Measurements from ENCODE around the gene KCNAB1. TPM values are rescaled to one million over a fixed set of nuclear protein-coding genes. Genes with fewer than 3 reads are reported as not detected.

Gene KCNAB1
- total and polyA plus RNA-seq, 4 donors = 0.76 to 2.8 (median 1.0) TPM

GRCh38 chr3:156256945-156257344, 136.6 kb downstream of the KCNAB1 start:
- H3K36me3 ChIP-seq (ENCODE audit: control insufficient read depth in 4 of 4, insufficient read depth in 3 of 4, low read depth in 1 of 4, low read length in 3 of 4) = no peaks in the 10 kb centered on the region
- H3K4me1 ChIP-seq (ENCODE audit: control insufficient read depth in 4 of 4, insufficient read depth in 4 of 4, low read length in 3 of 4) = no peaks in the 10 kb centered on the region
- TF ChIP-seq YY1 (IDR thresholded peaks at IDR 0.05) (no peak), FOXA2 (IDR thresholded peaks at IDR 0.05) (no peak), TAF1 (conservative IDR thresholded peaks at IDR 0.05) (no peak), MAX (IDR thresholded peaks at IDR 0.05) (no peak), RXRA (IDR thresholded peaks at IDR 0.05) (no peak), ZBTB33 (IDR thresholded peaks at IDR 0.05) (no peak), GABPA (IDR thresholded peaks at IDR 0.05 in 1 of 2, conservative IDR thresholded peaks at IDR 0.05 in 1 of 2) (no peak), EGR1 (IDR thresholded peaks at IDR 0.05; ENCODE audit: low read depth in 2 of 2) (no peak), REST (IDR thresholded peaks at IDR 0.05) (no peak), NR2F2 (IDR thresholded peaks at IDR 0.05) (no peak), SP1 (IDR thresholded peaks at IDR 0.05) (no peak), ATF3 (IDR thresholded peaks at IDR 0.05) (no peak), FOXA1 (IDR thresholded peaks at IDR 0.05) (no peak), HNF4G (IDR thresholded peaks at IDR 0.05) (no peak), JUND (IDR thresholded peaks at IDR 0.05) (no peak), RAD21 (IDR thresholded peaks at IDR 0.05) (no peak), HNF4A (conservative IDR thresholded peaks at IDR 0.05) (no peak)
- no peak overlapping the region for H3K9ac ChIP-seq (ENCODE audit: low read depth in 1 of 2, low read length in 2 of 2)
- H3K27me3 ChIP-seq (ENCODE audit: control insufficient read depth in 4 of 4, insufficient read depth in 4 of 4, low read length in 3 of 4) = no peaks in the 10 kb centered on the region
- DNase-seq (ENCODE audit: low spot score) = no peak
- H3K27ac ChIP-seq (ENCODE audit: low read depth in 1 of 2, low read length in 2 of 2) = no peak overlapping the region
- H3K4me3 ChIP-seq (ENCODE audit: low read depth in 1 of 3, low read length in 3 of 3) = no peak overlapping the region
- no peaks in the 10 kb centered on the region for H3K9me3 ChIP-seq (ENCODE audit: control insufficient read depth in 4 of 4, low read length in 3 of 4)

- DNase-seq (ENCODE audit: low spot score) = no peak
- no peaks in the 10 kb centered on the region for H3K9me3 ChIP-seq (ENCODE audit: control insufficient read depth in 4 of 4, low read length in 3 of 4)
- H3K4me1 ChIP-seq (ENCODE audit: control insufficient read depth in 4 of 4, insufficient read depth in 4 of 4, low read length in 3 of 4) = no peaks in the 10 kb centered on the region
- H3K4me3 ChIP-seq (ENCODE audit: low read depth in 1 of 3, low read length in 3 of 3) = no peak overlapping the region
- 91% methylated on average over 2 of the region's 2 CpGs for WGBS
- no peak overlapping the region for H3K27ac ChIP-seq (ENCODE audit: low read depth in 1 of 2, low read length in 2 of 2)
- no peaks in the 10 kb centered on the region for H3K36me3 ChIP-seq (ENCODE audit: control insufficient read depth in 4 of 4, insufficient read depth in 3 of 4, low read depth in 1 of 4, low read length in 3 of 4)
- H3K27me3 ChIP-seq (ENCODE audit: control insufficient read depth in 4 of 4, insufficient read depth in 4 of 4, low read length in 3 of 4) = no peaks in the 10 kb centered on the region
- no peak overlapping the region for H3K9ac ChIP-seq (ENCODE audit: low read depth in 1 of 2, low read length in 2 of 2)
- no peak for TF ChIP-seq YY1 (IDR thresholded peaks at IDR 0.05)
- no peak for TF ChIP-seq RAD21 (IDR thresholded peaks at IDR 0.05)
- TF ChIP-seq GABPA (IDR thresholded peaks at IDR 0.05 in 1 of 2, conservative IDR thresholded peaks at IDR 0.05 in 1 of 2) = no peak
- no peak for TF ChIP-seq FOXA2 (IDR thresholded peaks at IDR 0.05)
- TF ChIP-seq NR2F2 (IDR thresholded peaks at IDR 0.05) = no peak
- TF ChIP-seq TAF1 (conservative IDR thresholded peaks at IDR 0.05) = no peak
- TF ChIP-seq SP1 (IDR thresholded peaks at IDR 0.05) = no peak
- TF ChIP-seq EGR1 (IDR thresholded peaks at IDR 0.05; ENCODE audit: low read depth in 2 of 2) = no peak
- no peak for TF ChIP-seq MAX (IDR thresholded peaks at IDR 0.05)
- TF ChIP-seq FOXA1 (IDR thresholded peaks at IDR 0.05) = no peak
- TF ChIP-seq, protein P1, sequence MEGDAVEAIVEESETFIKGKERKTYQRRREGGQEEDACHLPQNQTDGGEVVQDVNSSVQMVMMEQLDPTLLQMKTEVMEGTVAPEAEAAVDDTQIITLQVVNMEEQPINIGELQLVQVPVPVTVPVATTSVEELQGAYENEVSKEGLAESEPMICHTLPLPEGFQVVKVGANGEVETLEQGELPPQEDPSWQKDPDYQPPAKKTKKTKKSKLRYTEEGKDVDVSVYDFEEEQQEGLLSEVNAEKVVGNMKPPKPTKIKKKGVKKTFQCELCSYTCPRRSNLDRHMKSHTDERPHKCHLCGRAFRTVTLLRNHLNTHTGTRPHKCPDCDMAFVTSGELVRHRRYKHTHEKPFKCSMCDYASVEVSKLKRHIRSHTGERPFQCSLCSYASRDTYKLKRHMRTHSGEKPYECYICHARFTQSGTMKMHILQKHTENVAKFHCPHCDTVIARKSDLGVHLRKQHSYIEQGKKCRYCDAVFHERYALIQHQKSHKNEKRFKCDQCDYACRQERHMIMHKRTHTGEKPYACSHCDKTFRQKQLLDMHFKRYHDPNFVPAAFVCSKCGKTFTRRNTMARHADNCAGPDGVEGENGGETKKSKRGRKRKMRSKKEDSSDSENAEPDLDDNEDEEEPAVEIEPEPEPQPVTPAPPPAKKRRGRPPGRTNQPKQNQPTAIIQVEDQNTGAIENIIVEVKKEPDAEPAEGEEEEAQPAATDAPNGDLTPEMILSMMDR (IDR thresholded peaks at IDR 0.05; ENCODE audit: low read depth, low read length, missing input control) = no peak
- TF ChIP-seq RXRA (IDR thresholded peaks at IDR 0.05) = no peak
- no peak for TF ChIP-seq ATF3 (IDR thresholded peaks at IDR 0.05)
- no peak for TF ChIP-seq REST (IDR thresholded peaks at IDR 0.05)
Observed at GRCh38 chr3:156258301-156258700, 137.9 kb downstream of the KCNAB1 start.

Measured in liver (tissue), 9 donors.